ENCODE data around the gene RSBN1.
"Not testable (repeated sequence)": the region's sequence is repeated elsewhere in the genome, so short reads cannot be mapped to it uniquely, and the experiment has no call there.

RSBN1 gene

GRCh38 chr1:113811888-113812660, at the start of gene RSBN1:
Gene RSBN1, minus strand, starts transcription at chr1:113812476. Its CDS starts 64 bp downstream, at chr1:113812412.
- in situ Hi-C loops (cut with MboI; ENCODE audit: low sequenced_read_pairs): no loop called here

DNA sequence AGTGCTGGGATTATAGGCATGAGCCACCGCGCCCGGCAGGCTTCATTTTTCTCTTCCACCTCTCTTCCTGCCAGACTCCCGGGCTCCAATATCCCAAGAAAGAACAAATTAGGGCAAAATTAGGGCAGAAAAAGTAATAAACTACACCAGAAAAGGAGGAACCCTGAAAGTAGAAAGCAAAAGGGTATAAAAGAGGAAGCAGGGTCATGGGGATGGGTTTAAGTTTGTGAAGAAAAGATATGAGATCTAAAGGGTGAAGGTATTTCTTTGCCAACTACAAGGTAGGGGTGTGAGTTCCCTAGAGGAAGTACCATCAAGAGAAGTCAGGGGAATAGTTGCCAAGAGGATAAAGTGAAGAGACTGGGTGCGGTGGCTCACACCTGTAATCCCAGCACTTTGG, 49.4 kb upstream of the RSBN1 start:
- in situ Hi-C loops (cut with MboI; ENCODE audit: low sequenced_read_pairs): no loop called here

DNA sequence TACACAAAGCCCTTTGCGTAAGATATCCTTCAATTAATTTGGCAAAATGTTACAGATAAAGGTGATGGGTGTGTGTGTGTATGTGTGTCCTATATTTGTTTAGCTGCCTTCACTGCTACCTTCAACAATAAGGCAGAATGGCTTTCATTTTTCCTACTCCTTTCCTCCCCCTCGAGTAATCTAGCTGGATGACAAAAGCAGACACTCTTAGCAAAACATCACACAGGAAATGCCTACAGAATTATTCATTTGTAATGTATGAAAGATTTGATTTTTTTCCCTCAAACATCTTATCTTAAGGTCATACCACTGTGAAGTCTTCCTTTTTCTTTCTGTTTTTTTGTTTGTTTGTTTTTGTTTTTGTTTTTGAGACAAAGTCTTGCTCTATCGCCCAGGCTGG, 48.6 kb upstream of the RSBN1 start:
- in situ Hi-C loops (cut with MboI; ENCODE audit: low sequenced_read_pairs): no loop called here

DNA sequence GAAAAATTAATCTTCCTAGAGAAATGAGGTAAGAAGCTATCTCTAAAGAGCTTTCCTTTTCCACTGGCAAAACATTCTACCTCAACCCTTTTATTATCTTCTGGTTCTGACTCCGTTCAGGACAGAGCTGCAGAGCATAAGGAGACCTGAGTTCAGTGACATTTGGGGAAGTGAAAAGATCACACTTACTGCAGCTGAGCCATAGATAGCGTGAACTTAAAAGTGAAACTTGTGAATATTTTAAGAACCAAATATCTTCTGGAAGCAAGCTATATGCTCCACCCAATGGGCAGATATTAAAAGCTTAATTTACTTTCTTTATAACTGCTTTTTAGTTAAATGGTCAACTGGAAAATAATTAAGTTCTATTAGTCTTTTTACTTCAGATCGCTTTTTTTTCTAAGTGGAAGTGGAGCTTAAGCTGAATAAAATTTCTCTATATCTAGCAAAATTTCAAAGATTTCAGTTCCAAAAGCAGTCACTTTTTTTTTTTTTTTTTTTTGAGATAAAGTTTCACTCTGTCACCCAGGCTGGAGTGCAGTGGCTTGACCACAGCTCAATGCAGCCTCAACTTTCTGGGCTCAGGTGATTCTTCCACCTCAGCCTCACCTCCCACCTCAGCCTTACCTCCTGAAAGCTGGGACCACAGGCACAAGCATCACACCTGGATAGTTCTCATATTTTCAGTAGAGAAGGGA, 47.4 kb upstream of the RSBN1 start:
- in situ Hi-C loops (cut with MboI; ENCODE audit: low sequenced_read_pairs): no loop called here

GRCh38 chr1:113858982-113859381, 46.7 kb upstream of the RSBN1 start:
- in situ Hi-C loops (cut with MboI; ENCODE audit: low sequenced_read_pairs): no loop called here

- in situ Hi-C loops (cut with MboI; ENCODE audit: low sequenced_read_pairs): no loop called here
These were observed 46.1 kb upstream of the RSBN1 start for GRCh38 chr1:113858418-113858817.

DNA sequence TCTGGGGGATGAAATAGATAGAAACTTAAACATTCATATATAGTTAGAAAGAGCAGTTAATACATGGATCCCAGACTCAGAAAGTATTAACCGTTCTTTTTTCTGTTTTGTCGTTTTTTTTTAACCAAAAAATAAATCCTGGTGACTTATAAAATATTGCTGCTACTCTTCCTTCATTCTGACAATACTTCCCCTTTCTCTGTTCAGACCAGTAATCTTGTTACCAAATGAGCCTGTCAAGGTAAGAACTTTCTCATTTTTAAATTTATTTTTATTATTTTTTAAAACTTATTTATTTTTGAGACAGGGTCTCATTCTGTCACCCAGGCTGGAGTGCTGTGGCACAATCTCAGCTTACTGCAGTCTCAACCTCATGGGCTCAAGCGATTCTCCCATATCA, 45.5 kb upstream of the RSBN1 start:
- in situ Hi-C loops (cut with MboI; ENCODE audit: low sequenced_read_pairs): no loop called here

GRCh38 chr1:113856401-113856790, 44.1 kb upstream of the RSBN1 start:
- in situ Hi-C loops (cut with MboI; ENCODE audit: low sequenced_read_pairs): no loop called here

GRCh38 chr1:113855630-113856400, 43.5 kb upstream of the RSBN1 start:
- in situ Hi-C loops (cut with MboI; ENCODE audit: low sequenced_read_pairs): no loop called here

DNA sequence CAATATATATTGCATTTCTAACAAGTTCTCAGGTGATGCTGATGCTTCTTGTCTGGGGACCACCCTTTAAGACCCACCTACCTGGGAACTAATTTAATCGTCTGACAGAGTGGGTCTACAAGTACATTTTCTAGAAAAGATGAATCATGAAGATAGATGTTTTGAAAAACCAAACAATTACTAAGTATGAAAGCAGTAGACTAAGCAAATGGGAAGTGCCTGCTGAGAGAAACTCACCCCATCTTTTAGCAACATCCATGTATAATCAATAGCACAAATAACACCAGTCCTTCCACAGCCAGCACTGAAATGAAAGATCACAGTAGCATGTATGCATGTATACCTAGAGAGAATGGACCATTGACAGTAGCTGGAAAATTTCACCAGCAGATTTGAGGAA, 42.0 kb upstream of the RSBN1 start:
- in situ Hi-C loops (cut with MboI; ENCODE audit: low sequenced_read_pairs): no loop called here

- in situ Hi-C loops (cut with MboI; ENCODE audit: low sequenced_read_pairs): not testable (repeated sequence)
These were observed 40.4 kb upstream of the RSBN1 start for GRCh38 chr1:113852694-113853093.

DNA sequence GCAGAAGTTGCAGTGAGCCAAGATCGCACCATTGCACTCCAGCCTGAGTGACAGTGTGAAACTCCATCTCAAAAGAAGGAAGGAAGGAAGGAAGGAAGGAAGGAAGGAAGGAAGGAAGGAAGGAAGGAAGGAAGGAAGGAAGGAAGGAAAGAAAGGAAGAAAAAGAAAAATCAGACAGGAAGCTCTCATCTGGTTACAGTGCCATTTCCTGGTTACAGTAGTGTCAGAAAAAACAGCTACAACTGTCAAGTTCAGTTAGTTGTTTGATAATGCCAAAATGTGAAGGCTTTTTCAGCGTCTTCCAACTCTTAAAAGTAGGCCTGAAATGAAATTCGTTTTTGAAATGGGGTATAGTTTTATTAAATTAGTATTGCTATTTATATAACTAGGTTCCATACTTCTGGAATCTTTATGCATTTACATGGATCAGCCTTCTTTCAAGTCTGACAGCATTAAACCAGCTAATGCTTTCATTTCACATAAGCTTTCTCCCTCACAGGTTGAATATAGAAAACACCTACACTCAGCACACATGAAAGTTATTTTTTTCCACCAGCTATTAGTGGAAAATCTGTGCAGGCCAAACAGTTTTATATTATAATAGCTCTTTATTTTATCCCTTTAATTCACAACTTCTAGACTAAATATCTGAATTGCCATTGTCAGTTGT, 38.0 kb upstream of the RSBN1 start:
- in situ Hi-C loops (cut with MboI; ENCODE audit: low sequenced_read_pairs): no loop called here

GRCh38 chr1:113849072-113849471, 36.8 kb upstream of the RSBN1 start:
- in situ Hi-C loops (cut with MboI; ENCODE audit: low sequenced_read_pairs): no loop called here

GRCh38 chr1:113846391-113847035, 34.2 kb upstream of the RSBN1 start:
- in situ Hi-C loops (cut with MboI; ENCODE audit: low sequenced_read_pairs): no loop called here

DNA sequence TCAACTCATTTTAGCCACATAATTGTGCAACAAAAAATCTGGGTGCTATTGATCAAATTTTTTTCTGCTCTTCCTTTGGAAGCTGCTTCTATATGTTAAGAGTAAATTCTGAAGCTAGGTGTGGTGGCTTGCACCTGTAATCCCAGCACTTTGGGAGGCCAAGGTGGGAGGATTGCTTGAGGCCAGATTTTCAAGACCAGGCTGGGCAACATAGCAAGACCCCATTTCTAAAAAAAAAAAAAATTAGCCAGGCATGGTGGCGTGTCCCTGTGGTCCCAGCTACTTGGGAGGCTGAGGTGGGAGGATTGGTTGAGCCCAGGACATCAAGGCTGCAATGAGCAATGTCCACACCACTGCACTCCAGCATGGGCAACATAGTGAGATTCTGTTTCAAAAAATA, 24.3 kb upstream of the RSBN1 start:
- in situ Hi-C loops (cut with MboI; ENCODE audit: low sequenced_read_pairs): loop anchor here (10.0 kb wide), 1 partner anchor 62 kb away; no protein-coding TSS in a partner anchor

- in situ Hi-C loops (cut with MboI; ENCODE audit: low sequenced_read_pairs): loop anchor here (10.0 kb wide), 1 partner anchor 61 kb away; no protein-coding TSS in a partner anchor
These were observed 23.5 kb upstream of the RSBN1 start for GRCh38 chr1:113835686-113836290.

- in situ Hi-C loops (cut with MboI; ENCODE audit: low sequenced_read_pairs): loop anchor here (10.0 kb wide), 1 partner anchor 60 kb away; no protein-coding TSS in a partner anchor
These were observed 22.4 kb upstream of the RSBN1 start for GRCh38 chr1:113834716-113835115.

DNA sequence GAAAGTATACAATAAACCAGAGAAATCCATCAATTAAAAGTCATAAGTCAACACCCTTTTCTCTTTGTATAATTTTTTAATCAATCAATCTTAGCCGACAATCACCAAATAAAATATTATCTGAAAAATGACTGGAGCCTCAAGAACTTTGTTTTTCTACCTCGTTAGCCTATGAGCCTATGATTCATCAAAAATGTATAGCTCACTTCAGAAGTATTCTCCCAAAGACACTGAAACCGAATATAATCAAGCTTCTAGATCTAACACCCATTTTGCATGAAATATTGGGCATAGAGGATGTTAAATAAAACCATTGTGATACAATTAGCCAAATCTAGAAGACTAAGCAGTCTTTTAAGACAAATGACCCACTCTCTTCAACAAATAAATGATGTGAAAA, 17.8 kb upstream of the RSBN1 start:
- in situ Hi-C loops (cut with MboI; ENCODE audit: low sequenced_read_pairs): loop anchor here (10.0 kb wide), 1 partner anchor 55 kb away; no protein-coding TSS in a partner anchor

DNA sequence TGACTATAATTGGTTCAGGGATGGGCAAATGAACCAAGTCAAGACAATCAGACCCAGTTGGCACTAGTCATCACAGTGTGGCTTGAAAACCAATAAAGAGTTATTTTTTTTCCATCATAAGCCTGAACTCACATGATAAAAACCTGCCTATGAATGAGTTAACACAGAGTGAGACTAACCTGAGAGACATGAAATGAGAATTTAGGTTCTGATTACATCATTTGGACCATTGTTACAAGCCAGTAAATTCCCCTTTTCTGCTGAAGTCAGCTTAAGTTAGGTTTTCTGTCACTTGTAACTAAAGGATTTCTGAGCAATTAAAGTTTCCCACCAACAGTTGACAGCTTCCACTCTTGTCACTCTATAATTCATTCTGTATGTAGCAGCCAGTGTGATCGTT, 9.6 kb upstream of the RSBN1 start:
- in situ Hi-C loops (cut with MboI; ENCODE audit: low sequenced_read_pairs): no loop called here

GRCh38 chr1:113818578-113818977, 6.3 kb upstream of the RSBN1 start:
- in situ Hi-C loops (cut with MboI; ENCODE audit: low sequenced_read_pairs): no loop called here

Data from HL-60/S4 treated with retinoic acid at 250 ng/mL for 4 days and 3 days (cell line).